HG02885 (cell line): Measurements from ENCODE around the gene FBXL16.

Experiments used
- ATAC-seq: cut with Tn5 transposase; IDR thresholded peaks from one replicate; pipeline ENCODE4 v1.9.1; 2021; ENCODE audit warnings: mild to moderate bottlenecking; ENCODE audit not compliant: unreplicated experiment, poor library complexity

Gene FBXL16

GRCh38 chr16:734981-735881, 29.6 kb upstream of the FBXL16 start:
- ATAC-seq = no peak

- ATAC-seq = no peak
Measured at GRCh38 chr16:734208-734980, 28.8 kb upstream of the FBXL16 start.

- ATAC-seq = no peak
Measured at GRCh38 chr16:733382-734207, 28.0 kb upstream of the FBXL16 start.

GRCh38 chr16:732936-733335, 27.3 kb upstream of the FBXL16 start:
- no peak for ATAC-seq

- ATAC-seq = no peak
Measured at GRCh38 chr16:732332-732731, 26.7 kb upstream of the FBXL16 start.

- no peak for ATAC-seq
Measured at GRCh38 chr16:730666-731509, 25.3 kb upstream of the FBXL16 start.

- ATAC-seq = no peak
Measured at GRCh38 chr16:729768-730665, 24.4 kb upstream of the FBXL16 start.

GRCh38 chr16:728890-729744, 23.5 kb upstream of the FBXL16 start:
- no peak for ATAC-seq

- peak; percentile 44 for ATAC-seq
Measured at GRCh38 chr16:728131-728889, 22.7 kb upstream of the FBXL16 start.

GRCh38 chr16:727291-727977, 21.8 kb upstream of the FBXL16 start:
- ATAC-seq = peak; percentile 12

- ATAC-seq = peak; percentile 42
Measured at GRCh38 chr16:726438-727290, 21.1 kb upstream of the FBXL16 start, which contains the start of the genes CCDC78 and HAGHL. TSS of gene CCDC78 (minus strand) at chr16:726443. CDS start at chr16:726367, 76 bp downstream. TSS of gene HAGHL (plus strand) at chr16:727106. CDS start at chr16:727510, 404 bp downstream.

- ATAC-seq = no peak
Measured at GRCh38 chr16:726188-726437, 20.5 kb upstream of the FBXL16 start.

GRCh38 chr16:725463-726187, 20.0 kb upstream of the FBXL16 start:
- no peak for ATAC-seq

GRCh38 chr16:725041-725376, 19.4 kb upstream of the FBXL16 start:
- ATAC-seq = no peak
